ENCODE results near the gene INS.

The INS gene

DNA sequence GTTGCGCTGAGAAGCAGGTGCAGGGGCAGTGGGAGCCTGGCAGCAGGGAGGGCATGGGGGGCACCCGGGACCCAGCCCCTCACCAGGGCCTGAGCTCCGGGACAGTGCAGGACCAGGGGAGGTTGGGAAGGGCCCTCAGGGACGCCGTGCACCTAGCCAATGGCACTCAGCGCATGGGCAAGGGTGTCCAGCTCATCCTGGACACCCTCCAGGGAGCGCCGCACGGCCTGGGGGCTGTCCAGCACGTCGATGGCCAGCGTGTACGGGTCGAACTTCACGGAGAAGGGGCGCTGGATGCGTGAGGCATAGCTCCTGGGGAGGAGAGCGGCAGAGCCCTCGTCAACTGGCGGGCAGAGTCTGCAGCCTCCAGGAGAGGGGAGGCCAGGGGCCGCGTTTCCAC lies 3.1 kb upstream of the INS start:
- no peak for DNase-seq

DNA sequence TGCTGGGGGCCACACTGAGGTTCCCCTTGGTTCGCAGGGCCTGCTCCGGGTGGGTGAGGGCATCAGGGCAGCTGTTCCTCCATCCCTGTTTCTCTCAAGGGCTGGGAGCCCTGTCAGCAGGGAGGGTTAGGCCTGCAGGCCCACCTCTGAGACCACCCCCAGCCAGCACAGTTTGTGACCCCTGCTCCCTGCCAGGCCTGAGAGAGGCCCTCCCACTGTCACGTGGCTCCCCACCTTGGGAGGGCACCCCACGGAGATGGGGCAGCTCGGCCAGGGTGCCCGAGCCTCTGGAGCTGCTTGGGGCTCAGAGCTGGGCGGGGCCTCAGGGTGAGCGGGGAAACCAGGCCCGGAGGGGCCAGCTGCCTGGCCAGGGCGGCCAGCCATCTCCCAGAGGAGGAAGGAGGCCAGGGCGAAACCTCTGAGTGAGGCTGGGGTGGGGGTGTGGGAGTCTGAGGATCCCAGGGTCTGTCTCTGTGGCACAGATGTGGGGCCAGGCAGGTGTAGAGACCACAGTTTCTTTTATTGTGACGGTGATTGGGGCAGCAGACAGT lies 2.5 kb upstream of the INS start:
- DNase-seq: no peak

DNA sequence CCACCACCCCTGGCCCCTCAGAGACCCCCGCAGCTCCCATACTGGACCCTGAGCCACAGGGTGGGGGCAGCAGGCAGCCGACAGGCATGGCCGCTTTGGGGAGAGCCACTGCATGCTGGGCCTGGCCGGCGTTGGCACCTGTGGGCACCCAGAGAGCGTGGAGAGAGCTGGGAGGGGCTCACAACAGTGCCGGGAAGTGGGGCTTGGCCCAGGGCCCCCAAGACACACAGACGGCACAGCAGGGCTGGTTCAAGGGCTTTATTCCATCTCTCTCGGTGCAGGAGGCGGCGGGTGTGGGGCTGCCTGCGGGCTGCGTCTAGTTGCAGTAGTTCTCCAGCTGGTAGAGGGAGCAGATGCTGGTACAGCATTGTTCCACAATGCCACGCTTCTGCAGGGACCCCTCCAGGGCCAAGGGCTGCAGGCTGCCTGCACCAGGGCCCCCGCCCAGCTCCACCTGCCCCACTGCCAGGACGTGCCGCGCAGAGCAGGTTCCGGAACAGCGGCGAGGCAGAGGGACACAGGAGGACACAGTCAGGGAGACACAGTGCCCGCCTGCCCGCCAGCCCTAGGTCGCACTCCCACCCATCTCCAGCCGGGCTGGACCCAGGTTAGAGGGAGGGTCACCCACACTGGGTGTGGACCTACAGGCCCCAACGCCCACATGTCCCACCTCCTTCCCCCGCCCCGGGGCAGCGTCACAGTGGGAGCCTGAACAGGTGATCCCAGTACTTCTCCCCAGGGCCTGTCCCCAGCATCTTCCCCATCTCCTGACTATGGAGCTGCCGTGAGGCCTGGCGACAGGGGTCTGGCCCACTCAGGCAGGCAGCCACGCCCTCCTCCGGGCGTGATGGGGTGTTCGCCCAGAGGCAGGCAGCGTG lies 1.2 kb downstream of the INS start:
- DNase-seq: no peak

DNA sequence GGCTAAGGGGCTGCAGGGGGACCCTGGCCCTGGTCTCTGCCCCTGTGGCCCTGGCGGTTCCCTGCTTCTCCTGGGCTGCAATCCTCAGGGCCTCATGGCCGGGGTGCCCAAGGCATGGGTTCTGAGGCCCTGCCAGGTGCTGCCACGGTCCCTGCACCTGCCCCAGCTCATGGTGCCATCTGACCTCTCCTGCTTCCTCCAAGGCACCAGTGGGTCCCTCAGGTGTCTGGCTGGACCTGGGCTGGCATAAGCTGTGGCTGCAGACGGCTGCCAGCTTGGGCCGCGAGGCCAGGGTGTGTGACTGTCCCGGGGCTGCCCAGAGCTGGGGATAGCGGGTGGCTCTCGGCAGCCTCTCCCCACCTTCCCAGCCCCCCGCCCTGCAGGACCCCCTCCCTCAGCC lies 2.0 kb downstream of the INS start:
- DNase-seq: no peak

DNA sequence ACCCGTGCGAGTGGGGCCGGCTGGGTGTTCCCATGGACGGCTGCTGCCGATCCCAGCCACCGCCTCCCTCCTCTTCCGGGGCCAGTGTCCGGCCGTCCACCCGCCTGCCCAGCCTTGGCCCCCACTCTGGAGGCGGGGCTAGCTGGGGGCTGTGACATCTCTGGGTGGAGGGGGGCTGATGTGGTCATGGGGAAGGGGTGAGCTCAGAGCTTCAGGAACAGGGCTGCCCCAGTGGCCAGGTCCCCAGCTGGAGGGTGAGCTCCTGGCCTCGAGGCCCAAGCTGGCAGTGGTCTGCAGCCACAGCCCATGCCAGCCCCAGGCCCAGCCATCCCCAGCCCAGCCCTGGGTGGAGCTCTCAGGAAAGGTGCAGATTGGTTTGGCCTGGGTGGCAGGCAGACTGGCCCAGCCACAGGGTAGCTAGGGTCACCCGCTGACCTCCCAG lies 2.7 kb downstream of the INS start:
- no peak for DNase-seq

DNA sequence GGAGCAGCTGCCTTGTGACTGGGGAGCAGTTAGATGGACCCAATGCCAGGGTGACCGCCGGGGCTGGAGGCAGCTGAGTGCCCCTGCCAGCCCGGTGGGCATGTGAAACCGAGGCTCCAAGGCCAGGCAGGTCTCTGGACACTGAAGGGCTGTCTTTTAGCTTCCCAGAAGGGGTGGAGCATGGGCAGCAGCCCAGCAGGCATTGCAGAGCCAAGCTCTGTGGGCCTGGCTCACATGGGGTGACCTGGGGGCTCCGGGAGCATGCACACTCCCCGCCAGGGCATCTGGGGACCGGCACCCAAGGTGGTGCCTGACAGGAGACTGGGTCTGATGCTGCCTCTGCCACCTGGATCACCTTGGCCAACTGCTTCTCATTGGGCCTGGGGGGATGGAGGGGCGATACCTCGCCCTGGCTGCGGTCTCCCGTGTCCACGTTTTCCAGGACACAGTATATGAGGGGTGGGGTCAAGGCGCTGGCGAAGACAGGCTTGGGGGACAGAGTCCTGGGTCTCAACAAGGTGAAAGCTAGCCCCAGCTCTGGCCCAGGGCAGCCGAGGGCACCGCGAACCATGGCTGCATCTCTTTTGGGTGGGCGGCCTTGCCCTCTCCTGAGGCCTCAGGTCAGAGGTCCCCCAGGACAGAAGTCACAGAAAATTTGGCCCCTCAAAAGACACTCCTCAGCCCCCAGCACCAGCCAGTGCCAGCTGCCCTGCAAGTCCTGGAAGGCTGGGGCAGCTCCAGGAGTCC lies 3.5 kb downstream of the INS start:
- no peak for DNase-seq

DNA sequence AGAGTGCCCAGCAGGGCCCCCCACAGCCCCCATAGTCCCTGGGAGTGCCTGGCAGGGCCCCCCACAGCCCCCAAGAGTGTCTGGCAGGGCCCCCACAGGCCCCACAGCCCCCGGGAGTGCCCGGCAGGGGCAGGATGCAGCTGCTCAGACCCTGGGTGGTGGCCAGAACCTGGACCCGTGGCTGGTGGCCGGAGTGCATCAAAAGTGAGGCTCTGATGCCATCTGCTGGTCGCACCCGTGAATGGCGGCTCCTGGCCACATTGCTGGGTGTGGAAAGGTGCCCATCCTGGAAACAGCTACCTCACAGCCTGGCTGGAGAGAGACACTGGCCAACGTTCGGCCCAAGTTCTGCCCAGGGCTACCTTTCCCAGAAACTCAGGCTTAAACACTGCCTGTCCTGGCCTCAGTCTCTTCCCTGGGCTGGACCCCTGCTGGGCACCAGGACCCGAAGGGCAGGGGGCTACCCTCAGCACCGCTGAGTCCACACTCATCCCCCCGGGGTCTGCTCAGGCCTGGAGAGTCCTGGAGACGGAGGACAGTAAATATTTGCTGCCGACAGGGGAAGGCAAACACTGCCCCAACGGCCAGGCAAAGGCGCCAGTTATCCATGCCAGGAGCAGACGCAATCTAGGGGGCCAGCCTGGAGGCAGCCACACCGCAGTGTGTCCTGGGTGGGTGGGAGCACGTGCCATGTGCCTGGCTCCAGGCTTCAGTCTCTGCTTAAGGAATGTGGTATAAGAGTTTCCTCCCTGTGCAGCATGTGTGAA lies 4.4 kb downstream of the INS start:
- DNase-seq: peak; percentile 22

DNA sequence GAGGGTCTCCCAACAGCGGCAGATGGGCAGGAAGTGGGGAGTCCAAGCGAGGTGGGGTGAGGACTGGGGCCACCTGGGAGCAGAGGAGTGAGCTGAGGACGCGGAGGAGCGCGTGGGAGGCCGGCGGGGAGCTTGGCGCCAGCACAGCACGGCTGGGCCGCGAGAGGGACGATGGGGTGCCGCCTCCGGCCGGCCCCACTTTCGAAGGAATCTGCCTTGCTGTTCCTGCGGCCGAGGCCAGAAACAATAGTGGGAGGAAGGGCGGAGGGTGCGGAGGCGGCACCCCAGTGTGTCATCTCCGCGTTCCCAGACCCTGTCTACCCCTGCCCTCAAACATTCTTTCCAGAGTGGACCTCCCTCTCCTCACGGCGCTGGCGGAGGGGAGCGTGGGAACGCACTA lies 5.5 kb downstream of the INS start:
- DNase-seq: no peak

DNA sequence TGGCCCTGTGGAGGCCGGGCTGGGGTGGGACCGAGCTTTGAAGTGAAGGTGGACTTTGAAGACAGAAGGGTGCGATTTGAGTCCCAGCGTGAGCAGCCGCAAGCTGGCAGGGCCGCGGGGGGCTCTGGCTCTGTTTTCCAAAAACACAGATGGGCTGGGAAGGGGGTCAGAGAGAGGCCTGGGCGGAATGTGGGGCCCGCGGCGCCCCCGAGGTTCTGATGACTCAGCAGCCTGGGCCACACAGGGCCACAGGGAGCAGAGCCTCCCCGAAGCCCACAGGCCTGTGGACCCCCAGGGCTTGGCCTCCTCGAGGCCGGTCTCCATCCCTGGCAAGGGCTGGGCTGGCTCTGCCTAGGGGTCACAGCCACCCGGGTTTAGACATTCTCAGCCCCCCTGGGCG lies 6.1 kb downstream of the INS start:
- DNase-seq: no peak

DNA sequence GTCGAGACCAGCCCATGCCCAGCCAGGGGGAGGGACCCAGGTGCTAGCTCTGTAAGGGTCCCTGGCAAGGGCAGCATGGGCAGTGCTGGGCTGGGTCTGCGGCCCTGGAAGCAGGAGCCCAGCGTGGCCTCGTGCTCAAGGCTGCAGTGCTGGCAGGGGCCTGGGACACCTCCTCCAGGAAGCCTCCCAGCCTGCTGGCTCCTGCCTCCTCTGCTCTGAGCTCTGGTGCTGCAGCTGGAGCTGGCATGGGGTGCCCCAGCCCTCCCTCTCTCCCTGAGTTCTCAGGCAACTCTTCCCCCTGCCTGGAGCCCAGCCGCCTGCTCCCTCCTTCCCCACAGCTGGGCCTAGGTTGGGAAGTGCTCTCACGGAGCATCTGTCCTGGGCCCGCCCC lies 6.8 kb downstream of the INS start:
- DNase-seq: no peak

DNA sequence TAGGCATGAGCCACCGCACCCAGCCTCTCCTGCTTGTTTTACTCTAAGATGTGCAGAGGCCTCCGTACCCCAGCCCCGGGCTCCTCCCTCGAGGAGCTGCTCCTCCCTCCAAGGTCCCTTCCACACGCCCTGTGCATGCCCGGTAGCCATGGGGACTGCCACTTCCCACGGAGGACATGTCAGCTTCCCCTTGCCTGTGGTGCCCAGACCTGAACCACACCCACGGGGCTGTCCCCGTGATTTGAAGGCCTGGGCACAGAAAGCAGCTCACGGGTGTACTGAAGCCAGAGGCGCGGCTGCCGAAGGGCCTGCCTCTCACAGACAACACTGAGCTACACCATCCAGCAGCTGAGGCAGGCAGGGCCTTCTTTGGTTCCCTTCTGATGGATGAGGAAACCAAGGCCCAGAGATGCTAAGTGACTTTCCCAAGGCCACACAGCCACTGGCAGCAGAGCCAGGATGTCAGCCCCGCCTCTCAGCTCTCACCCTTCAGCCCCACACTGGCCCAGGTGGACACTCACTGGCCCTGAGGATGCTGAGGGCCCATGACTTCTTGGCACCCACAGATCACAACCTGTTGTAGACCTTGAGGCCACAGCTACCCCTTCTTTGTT lies 7.3 kb downstream of the INS start:
- no peak for DNase-seq

DNA sequence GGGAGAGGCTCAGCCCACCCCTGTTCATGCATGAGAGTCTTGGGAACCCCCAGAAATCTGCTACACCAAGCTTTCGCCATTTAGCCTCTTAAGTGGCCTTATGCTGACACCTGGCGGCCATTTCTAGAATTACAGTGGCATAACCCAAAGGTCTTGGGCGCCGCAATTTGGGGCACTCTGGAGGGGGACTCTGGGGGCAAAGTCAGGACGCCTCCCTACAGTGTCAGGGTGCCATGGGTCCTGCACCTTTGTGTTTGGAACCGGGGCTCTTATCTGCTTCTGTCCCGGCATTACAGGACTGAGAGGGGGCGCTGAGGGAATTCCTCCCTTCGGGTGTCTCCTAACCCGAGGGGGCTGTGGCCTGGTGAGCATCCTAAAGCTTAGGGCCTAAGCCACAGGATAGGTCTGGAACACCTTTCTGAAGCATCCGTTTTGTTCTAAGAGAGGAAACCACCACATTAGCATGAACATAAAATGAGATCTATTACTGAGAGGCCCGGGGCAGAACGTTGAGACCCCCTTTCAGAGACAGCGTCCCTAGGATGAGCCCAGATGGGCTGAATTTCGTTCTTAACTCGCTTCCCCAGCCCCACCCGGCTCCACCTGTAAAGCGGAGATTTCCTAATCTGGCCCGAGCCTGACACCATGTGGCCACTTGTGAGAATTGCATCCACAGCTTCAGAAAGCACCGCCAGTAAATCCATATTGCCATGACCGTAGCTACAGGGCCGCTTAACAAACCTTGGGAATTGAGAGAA lies 9.3 kb downstream of the INS start:
- peak; percentile 78 for DNase-seq

DNA sequence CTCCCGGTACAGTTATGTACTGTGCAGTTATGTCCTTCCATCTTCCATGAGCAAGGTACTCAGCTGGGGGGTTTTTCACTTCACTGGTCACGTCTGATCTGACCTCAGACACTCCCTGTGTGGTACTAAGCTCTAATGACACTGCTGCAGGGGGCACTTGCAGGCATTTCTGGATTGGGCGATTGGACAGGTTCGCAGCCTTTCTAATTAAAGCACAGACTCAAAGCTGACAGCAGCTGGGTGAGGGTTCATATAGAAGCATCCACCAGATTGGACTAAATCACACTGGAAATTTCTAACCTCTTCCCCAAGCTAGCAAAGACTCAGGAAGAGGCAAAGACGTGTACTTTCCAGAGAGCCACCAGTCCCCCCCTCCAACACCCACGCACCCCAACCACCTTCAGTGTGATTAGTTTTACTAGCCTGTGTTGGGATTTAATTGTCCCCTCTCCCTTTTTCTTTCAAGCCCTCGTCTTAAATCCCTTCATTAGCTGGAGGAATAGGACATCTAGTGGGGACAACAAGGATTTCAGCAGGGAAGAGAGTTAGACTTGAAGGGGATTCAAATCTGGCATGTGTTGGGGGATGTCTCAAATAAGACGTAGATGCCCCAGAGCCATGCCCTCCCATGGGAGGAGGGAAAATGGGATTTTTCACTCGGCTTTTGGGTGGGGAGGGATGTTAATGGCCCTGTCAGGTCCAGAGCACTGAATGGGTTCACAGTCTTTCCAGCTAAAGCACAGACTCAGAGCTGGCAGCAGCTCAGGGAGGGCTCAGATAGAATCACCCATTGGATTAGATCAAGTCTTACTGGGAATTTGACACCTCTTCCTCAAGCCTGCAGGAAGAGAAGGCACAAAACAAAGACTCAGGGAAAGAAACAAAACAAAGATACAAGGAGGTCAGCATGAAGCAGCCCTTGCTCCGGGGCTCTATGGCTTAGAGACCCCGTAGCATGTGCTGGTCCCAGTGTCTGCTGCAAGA lies 10.9 kb downstream of the INS start:
- DNase-seq: no peak

DNA sequence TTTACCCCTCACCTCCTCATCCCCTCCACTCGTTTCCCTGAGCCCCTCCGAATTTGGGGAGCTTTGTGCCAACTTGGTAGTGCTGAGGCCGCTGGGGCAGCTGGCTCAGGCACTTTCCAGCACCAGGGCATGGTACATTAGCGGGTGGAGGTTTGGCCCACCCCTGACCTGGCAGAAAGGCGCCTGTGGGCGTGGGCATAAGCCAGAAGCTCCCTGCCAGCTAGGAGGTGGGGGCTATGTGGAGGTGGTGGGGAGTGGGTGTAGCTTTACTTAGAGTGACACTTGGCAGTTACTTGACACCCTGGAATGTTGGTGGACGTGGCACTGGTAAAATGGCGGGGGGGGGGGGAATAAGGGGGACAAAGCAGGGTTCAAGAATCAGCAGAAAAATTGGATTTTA lies 11.5 kb downstream of the INS start:
- no peak for DNase-seq

DNA sequence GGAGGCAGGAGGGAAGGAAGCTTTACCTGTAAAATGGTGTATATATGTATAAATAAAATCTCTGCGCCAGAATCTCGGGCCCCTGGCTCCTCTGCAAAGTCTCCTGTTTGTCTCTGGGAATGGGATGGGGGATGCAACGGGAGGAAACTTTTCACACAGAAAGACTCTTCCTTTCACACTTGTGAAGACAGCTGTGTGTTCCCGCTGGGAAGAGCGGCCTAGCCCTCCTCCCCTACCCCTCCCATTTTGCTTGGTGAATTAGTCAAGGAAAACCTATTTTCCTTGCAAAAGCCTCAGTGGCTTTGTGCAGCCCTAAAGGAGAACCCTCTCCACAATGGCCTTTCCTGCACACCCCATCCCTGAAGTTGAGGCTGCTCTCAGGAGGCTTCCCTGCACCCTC lies 12.4 kb downstream of the INS start:
- DNase-seq: no peak

DNA sequence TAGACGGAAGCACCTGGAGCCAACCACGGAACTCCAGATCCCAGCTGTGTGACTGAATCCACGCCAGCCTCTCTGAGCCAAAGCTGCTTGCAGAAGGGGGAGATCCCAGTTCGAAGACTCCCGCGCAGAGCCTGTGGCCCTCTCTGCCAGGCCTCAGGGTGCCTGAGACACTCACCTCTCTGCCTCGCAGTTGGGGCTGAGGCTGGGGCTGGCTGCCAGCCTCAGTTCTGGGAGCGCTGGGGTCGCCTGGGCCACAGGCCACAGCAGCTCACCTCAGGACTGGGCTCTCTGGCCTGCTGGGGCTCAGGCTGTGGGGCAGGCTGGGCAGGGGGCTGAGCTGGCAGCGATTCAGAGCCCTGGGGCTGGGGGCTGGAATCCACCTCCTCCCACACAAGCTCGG lies 13.6 kb downstream of the INS start:
- no peak for DNase-seq

DNA sequence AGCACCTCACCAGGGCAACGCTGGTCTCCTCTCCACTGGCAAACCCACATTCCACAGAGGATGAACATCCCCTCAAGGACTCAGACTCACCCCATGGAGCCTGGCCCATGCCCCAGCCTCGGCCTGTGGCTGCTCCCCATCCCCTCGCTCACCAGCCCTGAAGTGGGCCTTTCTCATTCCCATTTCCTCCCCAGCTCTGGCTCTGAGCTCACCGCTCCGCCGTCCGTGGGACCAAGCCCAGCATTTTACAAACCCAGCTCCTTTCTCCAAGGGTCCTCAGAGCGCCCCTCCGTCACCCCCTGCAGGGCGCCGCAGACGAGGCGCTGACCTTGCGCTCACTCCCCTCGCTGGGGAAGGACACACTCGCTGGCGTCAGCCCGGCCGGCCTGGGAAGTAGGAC lies 15.0 kb downstream of the INS start:
- DNase-seq: no peak

DNA sequence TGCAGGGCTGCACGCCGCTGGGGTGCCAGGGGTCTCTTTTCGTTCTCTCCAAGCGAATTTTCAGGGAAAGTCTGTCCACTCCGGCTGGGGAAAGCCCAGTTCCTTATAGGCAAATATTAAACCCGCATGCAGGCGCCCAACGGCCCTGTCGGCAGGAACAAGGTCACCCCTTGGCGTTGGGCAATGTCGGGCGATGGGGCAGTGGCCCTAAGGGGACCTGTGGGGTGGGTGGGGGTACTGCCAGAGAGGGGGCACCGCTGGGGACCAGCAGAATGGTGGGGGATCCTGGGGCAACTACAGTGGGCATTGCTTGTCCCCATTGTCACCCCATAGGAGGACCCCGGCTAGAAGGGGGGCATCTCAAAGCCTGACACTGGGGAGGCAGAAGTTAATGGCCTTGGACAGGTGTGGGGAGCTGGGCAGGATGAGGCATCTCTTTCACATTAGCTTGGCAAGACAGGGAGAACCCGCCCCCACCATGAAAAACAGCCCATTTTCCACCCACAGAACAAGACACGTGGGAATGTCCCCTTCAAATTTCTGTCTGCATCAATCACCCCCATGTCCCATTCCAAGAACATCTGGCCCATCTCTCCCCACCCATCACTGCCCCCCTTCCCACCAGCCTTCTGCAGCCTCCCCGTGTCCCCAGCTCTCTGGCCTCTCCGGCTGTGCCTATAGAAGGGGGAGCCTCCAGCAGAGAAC lies 16.3 kb downstream of the INS start:
- DNase-seq: no peak

DNA sequence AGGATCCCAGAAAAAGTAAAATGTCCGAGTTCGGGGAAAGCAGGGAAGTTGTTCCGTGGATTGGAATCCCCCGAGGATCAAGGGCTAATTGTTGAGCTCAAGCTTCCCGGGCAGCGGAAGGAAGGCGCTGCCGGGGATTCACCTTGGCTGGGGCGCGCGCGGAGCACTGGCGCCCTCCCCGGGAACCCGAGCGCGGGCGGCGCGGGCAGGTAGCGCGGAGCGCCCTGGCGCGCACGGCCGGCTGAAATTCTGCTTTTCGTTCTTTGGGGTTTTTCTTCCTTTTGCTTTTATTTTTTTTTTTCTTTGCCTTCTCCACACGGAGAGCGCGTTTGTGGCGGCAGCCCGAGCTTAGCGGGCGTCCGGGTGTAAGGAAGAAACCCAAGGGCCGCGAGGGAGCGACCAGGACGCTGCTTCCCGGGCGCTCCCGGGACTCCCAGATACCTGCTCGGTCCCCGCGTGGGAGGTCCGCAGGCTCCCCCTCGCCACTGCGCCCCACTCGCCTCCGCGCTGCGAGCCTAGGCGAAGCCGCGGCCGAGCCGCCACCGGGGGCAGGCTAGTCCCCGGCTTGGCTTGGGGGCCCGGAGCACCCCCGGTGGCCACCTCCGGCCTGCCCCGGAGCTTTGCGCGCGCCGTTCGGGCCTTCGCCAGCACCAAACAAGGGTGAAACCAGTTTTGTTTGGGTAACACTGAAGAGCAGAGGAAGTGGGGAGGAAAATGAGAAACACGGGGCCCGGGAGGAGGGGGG lies 17.0 kb downstream of the INS start:
- DNase-seq: no peak

DNA sequence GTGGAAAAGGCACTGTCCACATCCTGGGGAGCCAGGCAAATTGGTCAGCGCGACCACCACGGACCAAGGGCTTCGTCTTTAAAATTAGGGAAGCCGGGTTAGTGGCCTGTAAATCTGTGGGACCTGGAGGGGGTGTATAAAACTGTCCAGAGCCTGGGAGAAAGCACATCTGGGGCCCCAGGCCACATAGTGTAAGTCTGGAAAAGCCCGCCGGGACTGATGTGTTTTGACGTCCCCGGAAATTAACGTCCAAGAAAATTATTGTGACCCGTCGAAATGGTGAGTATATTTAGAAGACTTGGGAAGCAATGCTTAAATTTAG lies 17.6 kb downstream of the INS start:
- DNase-seq: no peak

Data from midbrain (tissue), 1 donor.